Measurements from ENCODE around the gene AREL1.

AREL1 gene

DNA sequence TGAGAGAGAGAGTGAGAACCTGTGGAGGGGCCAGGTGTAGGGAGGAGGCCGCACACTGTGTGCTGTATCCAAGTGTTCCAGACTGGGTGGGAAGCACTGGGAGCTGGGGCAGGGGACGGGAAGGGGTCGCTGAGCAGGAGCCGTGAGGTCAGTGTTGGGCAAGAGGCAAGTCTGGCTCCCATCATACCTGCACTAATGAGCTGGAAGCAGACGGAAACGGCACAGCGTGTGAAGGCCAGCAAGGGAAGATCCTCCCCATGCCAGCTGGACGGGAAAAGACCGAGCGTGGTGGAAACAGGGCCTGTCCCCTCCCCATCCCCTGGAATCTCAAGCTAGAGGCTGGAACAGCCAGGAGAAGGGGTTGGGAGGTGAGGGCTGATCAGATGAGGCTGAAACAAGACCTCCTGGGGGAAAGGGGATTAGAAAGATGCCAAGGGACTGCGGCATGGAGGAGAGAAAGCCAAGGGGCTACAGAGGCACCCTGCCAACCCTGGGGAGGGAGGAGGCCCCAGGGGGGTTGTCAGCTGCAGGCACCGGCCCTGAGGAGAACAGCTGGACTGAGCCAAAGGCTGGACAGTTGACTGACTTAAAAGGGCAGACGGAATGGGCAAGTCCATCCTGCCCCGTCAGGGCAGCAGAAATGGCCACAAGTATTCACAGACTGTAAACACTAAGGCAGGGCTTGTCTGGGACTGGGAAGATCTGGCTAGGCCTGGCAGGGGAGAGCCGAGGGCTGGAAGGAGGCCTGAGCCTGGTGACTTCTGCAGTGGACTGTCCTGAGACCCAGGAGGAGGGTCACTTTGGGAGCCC, 81.8 kb downstream of the AREL1 start:
- DNase-seq: no peak

DNA sequence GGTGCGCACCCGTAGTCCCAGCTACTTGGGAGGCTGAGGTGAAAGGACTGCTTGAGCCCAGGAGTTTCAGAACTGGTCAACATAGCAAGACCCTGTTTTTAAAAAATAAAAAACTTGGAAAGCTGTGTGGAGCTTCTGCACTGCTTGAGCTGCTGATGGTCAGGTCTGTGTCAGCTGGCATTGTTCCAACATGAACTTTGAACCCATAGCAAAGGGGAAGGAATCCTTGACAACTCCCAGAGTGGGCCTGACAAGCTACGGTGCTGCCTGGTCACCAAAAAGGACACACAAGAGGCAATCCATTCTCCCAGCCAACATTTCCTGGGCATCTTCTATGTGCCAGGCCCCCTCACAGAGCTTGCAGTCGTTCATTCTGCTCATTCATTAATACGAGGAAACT, 84.5 kb downstream of the AREL1 start:
- DNase-seq: no peak

DNA sequence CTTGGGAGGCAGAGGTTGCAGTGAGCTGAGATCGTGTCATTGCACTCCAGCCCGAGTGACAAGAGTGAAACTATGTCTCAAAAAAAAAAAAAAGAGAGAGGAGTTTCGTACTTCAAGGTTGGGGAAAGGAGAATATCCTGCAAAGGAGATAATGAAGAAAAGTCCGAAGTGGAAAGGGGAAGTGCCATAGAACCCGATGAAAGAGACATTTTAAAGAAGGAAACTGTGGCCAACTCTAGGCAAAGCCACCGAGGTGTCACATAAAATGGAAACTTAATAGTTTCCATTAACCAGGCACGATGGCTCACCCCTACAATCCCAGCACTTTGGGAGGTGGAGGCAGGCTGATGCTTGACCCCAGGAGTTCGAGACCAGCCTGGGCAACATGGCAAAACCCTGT, 85.8 kb downstream of the AREL1 start:
- DNase-seq: no peak

DNA sequence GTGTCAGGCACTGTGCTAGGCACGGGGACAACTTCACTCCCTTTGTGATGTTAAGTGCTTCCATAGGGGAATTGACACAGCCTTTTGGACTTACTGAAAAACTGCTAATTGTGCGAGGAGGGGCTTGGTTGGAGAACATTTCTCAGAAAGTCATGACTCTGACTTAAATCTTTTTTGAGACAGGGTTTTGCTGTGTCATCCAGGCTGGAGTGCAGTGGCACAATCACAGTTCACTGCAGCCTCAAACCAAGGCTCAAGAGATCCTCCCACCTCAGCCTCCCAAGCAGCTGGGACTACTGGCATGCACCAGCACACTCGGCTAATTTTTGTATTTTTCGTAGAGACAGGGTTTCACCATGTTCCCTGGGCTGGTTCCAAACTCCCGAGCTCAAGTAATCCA, 90.6 kb downstream of the AREL1 start:
- no peak for DNase-seq

DNA sequence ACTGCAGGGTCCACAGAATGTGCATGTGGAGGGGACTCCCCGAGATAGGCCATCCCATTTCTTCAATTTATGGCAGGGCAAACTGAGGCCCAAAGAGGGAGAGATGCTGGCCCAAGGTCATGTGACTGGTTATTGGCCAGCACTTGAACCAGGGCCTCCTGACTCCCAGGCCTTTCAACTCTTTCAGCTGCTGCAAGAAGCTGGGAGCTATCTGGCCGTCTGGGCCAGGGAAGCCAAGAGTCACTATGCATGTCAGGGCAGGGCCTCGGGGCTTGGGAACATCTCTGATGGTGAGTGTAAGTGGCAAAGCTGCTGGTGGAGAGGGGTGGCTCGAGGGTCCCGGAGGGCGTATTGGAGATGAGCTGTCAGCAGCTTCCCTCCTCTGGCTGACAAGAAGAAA, 91.3 kb downstream of the AREL1 start:
- no peak for DNase-seq

DNA sequence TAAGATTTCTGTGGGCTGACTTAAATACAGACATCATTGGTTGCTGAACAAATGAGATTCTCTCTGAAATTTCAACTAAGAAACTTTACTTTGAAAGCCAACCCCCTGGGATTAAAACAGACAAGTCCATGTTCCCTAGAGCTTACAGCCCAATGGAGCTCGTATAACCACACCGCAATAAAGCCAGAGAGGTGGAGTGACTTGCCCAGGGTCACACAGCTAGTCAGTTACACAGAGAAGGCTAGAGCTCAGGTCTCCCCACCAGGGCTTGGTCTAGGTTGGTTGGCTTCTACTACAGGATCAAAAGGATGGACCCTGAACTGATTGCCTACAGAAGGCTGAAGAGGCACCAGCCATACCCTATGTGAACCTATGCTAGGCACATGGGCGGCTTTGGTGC, 92.0 kb downstream of the AREL1 start:
- no peak for DNase-seq

DNA sequence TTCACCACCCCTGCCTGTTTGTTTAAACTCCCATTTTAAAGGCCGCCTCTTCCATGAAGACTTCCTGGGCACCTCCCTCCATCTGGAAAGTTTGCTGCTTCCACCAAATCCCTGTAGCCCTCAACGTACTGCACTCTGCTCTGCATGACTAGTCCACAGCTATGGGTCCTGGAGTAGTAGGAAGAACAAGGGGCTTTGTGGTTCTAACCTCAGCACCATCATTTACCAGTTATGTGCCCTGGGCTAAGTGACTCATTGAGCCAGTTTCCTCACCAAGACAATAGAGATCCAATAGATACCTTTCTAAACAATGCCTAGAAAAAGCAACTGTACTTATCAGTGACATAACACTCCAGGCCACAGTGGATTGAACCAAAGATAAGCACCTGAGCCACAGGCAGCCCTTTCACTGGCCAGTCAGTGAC, 92.4 kb downstream of the AREL1 start:
- DNase-seq: no peak

DNA sequence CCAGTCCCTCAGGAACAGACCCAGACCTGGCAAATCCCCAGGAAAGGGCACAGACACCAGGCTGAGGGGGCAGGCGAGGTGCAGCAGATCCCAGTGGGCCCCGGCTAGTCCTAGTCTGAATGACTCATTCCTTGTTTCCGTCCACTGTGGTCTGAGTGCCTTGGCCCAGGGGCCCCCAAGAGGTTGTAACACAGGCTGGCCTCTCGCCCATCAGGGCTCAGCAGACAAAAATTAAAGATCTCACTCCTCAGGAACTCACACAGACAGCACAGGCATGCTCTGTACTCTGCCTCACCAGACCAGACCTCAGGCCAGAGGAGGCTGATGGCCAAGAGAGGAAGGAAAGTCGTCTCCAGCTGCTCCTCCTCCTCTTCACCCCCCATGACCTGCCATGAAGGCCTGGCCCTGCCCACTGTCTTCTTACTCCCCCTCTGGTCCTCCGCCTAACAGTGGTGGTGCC, 93.2 kb downstream of the AREL1 start:
- no peak for DNase-seq

DNA sequence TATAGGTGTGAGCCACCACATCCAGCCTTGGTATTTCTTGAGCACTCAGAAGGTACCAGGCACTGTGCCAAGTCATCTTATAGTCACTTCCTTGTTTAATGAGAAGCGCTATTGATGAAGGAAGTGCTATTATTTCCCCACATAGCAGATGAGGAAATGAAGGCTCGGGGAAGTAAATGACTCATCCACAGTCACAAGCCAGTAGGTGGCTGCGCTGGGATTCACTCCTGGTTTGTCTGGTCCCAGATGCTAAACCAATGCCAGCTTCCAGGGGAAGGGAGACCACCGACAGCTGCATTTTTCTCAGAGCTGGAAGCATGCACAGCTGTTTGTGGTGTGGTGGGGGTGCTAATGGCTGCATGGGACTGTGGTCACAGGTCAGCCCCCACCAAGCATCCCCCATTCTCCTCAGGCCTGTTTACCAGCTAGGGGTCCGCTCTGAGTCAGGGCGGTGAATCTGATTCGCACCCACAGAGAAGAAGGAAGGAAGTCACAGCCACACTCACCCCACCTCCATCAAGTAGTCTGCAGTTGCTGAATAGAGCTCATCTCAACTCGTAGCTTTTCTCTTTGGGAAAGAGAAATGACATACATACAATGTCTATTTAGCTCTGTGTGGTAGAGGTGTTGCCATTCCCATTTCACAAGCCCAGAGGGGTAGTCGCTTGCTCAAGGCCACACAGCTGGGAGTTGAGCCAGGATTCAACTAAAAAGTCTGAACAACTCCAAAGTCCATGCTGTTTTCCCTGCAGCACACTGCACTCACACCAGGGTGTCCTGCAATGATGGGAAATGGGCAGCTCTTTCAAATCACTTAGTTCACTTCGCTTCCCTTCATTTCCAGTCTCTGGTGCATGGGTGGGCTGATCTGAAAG, 94.6 kb downstream of the AREL1 start:
- DNase-seq: no peak

DNA sequence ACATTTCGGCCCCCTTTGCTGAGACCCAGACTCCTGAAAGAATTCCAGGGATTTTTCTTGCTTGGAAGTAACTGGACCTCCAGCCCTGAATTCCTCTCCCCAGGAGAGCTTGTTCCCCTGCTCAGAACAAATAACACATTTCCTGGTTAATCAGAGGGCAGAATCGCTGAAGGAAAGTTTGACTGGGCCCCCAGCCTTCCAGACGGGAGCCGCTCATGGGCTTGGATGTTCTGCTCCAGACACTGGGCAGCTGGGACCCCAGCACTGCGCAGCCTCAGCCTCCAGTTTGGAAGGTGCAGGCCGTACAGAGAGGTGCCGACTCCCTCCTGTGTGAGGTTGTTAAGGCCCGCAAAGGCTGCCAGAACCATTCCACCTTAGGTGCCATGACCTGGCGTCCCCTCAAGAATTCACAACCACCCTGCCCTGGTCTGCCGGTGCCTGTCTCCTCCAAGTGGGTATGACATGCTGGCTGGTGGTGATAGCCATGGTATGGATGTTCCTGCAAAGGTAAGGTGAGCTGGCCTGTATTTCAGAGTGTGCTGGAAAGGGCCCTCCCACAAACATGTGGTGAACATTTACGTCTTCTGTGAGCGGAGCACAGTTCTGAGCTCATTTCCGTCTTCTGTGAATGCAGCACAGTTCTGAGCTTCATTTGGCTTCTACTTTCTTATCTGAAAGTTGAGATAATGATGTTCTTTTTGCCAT, 95.7 kb downstream of the AREL1 start:
- no peak for DNase-seq

DNA sequence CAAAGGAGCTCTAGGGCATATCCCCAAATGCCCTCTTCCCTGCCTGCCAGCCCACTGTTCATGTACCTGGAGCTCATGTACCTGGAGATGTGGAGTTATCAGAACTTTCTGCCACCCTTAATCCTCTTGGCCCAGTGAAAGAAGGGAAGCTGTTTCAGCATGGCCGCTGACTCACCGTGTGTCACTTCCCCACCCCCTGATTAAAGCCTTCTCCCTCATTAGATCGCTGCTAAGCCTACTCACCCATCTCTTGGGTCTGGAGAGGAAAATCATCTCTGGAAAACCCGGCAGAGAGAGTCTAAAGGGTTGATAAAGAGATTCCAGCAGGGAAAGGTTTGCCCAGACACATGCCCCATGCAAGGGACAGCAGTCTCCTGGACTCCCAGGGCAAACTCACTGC, 96.4 kb downstream of the AREL1 start:
- DNase-seq: no peak

DNA sequence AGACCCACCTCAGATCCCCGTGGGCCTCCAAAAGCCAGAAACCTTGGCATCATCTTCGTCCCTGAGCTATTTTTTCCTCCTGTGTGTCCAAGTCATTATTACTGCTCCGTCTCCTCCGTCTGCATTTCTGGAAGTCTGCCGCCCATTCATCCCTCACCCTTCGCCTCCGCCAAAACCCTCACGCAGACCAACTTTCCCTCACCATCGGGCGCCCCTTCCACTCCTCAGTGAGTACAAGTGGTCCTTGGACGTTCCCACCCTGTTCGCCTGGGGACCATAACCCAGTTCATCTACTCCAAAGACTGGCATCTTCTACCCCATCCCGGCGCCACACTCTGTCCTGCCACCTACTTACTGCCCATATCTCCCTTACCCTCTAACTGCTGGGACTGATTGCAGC, 97.1 kb downstream of the AREL1 start:
- no peak for DNase-seq

DNA sequence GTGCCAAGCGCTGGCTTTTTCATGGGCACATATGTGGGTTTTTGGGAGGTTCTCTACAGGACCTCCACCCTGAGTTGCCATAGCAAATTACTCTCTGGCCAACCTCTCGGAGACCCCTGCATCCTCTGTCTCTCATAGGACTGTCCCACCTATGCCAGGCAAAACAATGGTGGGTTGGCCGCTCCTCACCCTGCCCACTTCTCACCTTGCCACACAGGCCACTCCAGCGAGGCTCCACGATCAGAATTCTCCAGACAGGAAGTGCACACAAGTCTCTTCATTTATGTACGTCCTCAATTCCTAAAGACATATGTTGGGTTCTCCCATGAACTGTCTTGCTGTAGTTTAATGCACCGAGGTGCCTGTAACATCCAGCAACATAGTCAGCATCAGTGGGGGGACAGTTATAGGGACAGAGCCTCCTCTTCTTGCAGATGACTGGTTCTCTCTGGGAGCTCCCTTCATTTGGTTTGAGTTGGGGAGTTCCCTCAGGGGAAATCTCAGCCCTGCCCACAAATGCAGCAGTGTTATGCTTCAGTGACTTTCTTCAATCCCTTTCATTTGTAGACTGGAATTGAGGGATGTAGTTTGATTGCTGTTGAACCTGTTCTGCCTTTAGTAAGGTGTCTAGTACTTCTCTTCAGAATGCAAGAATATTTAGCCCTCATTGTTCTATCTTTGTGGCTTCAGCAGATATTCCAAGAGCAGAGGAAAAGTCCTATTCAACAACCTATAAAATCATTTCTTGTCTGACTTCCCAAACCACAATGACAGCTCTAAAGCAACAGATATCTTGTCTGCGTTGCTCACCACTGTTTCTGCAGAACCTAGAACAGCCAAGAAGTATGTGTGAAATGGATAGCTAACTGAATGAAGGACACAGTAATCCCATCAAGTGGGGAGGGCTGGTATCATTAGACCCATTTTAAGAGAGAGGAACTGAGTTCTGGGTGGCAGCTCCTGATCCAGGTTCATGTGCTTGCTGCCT, 98.1 kb downstream of the AREL1 start:
- DNase-seq: no peak

DNA sequence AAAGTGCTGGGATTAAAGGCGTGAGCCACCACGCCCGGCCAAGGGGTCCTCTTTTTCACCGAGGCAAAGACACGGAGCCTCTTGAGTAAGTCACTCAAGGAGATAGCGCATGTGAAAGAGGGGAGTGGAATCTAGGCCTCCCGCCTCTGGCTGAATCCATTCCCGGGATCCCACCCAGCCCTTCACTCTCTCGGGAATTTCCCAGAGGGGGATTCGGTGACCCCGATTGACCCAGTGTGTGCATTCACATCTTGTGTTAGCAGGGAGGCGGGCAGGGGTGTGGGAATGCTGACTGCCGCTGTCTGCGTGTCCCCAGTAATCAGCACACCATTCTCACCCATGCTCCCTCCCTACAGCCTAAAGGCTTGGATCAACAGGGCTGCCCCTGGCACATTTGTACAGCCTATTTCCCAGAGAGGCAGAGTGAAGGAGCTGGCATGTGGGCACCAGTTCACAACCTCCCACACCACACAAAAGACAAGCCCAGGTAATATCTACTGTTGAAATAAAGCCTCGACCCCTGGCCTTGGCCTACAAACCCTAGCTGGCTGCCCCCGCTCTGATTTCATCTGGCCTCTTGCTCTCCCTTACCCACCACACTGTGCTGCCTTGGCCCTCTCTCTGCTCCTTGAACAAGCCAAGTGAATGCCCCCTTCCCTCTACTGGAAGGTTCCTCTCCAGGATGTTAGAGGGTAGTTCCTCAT, 99.5 kb downstream of the AREL1 start:
- no peak for DNase-seq

DNA sequence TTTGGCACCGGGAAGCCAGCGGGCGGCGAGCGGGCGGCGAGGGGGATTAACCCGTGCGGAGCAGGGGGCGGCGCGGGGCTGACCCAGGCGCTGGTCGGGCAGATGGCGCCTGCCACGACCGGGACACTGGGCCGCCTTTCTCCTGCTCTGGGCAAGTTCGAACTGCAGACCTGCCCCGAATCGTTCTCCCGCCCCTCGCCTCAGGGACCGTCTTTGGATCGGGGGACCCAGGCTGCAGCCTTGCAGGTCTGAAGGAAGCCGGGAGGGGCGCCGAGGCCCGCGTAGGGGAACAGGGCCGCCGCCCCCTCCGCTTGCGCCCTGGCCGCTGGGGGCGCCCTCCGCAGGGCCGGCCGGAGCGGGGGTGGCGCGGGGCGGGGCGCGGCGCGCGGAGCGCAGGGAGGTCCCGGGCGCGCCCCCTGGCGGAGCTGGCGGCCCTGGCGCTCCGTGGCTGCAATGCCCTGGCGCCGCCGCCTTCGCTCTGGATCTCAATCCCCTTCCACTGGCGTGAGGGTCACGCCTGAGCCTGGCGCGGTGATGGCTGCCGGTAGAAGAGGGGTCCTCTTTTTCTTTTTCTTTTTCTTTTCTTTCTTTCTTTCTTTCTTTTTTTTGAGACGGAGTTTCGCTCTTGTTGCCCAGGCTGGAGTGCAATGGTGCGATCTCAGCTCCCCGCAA, 100.4 kb downstream of the AREL1 start:
- DNase-seq: peak; percentile 89

DNA sequence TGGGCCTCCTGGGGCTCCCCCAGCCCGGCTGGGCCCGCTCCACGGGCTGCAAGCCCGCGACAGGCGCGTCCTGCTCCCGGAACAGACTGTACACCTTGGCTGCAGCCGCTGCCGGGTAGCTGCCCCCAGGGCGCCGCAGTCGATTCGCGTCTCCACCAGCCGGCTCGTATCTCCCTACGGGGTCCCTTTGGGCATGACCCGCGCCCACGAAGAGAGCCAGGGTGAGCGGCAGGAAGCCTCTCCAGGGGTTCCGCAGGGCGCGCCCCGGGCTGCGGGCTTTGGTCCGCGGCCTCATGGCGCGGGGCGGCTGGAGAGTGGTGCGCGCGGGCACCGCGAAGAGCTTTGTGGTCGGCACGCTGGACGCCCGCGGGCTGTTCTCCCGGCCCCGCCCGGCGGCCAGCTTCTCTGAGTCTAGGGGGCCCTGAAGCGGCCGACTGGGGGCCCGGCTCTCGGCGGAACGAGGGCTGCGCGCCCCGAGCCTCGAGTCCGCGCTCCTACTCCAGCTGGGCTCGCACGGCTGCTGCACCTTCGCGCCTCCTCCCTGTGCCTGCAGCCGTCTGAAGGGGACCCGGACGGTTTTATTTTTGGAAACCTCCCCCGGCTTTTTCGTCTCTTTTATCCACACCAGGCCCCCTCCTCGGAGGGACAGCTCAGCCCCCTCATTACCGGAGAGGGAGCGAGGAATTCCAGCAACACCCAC, 101.1 kb downstream of the AREL1 start, which contains the start of gene LTBP2:
Gene LTBP2 (minus strand): TSS at position 588 of the 700 bp plus-strand sequence. CDS start 293 bp downstream, at position 295.
- DNase-seq: peak; percentile 55
